ENCODE data around the gene CENPF. TPM values are rescaled to one million over a fixed set of nuclear protein-coding genes. Genes with fewer than 3 reads are reported as not detected.

CENPF gene
- polyA plus RNA-seq, 1 donor from 2014 or later, result 5.4 TPM

- H3K4me2 ChIP-seq (ENCODE audit: low read length), result no peak overlapping the region
- no peak overlapping the region for H3K4me3 ChIP-seq (ENCODE audit: low read length)
- H3K9ac ChIP-seq (ENCODE audit: low read length), result no peak overlapping the region
- H3K36me3 ChIP-seq (ENCODE audit: insufficient read depth, low read length), result no peaks in the 10 kb centered on the region
- H3K27ac ChIP-seq (ENCODE audit: low read length), result no peak overlapping the region
- no peak overlapping the region for H2AFZ ChIP-seq (ENCODE audit: low read depth, low read length)
- no peaks in the 10 kb centered on the region for H3K9me3 ChIP-seq (ENCODE audit: low read length)
- no peaks in the 10 kb centered on the region for H3K9me2 ChIP-seq (ENCODE audit: insufficient read depth, low read length)
- H3K79me2 ChIP-seq (replicated peaks; ENCODE audit: insufficient read depth, low read length), result no peaks in the 10 kb centered on the region
- H4K20me1 ChIP-seq (ENCODE audit: insufficient read depth), result no peaks in the 10 kb centered on the region
- no peak for TF ChIP-seq EZH2 (IDR thresholded peaks at IDR 0.05; ENCODE audit: borderline replicate concordance, insufficient read depth, low read length, poor library complexity, severe bottlenecking)
- no peak for TF ChIP-seq POLR2AphosphoS5 (IDR thresholded peaks at IDR 0.05)
- no peak for TF ChIP-seq REST (IDR thresholded peaks at IDR 0.05; ENCODE audit: borderline replicate concordance)
- no peak for TF ChIP-seq MXI1 (conservative IDR thresholded peaks at IDR 0.05; ENCODE audit: poor library complexity, severe bottlenecking)
- no peaks in the 10 kb centered on the region for H3F3A ChIP-seq (ENCODE audit: insufficient read depth, low read length, poor library complexity, severe bottlenecking)
- no peaks in the 10 kb centered on the region for H3K27me3 ChIP-seq (ENCODE audit: insufficient read depth, low read depth, low read length)
Measured at GRCh38 chr1:214617843-214618242, 14.8 kb downstream of the CENPF start.

- Histone ChIP-seq H4K20me1 (ENCODE audit: insufficient read depth) (no peaks in the 10 kb centered on the region), H3K4me3 (ENCODE audit: low read length) (no peak overlapping the region), H3K9me3 (ENCODE audit: low read length) (no peaks in the 10 kb centered on the region), H3K79me2 (replicated peaks; ENCODE audit: insufficient read depth, low read length) (no peaks in the 10 kb centered on the region), H3K9ac (ENCODE audit: low read length) (no peak overlapping the region), H2AFZ (ENCODE audit: low read depth, low read length) (no peak overlapping the region), H3K27ac (ENCODE audit: low read length) (no peak overlapping the region), H3F3A (ENCODE audit: insufficient read depth, low read length, poor library complexity, severe bottlenecking) (no peaks in the 10 kb centered on the region), H3K27me3 (ENCODE audit: insufficient read depth, low read depth, low read length) (no peaks in the 10 kb centered on the region), H3K4me2 (ENCODE audit: low read length) (no peak overlapping the region), H3K36me3 (ENCODE audit: insufficient read depth, low read length) (no peaks in the 10 kb centered on the region), H3K9me2 (ENCODE audit: insufficient read depth, low read length) (no peaks in the 10 kb centered on the region)
- TF ChIP-seq SMC3 (conservative IDR thresholded peaks at IDR 0.05; ENCODE audit: poor library complexity) (no peak), CTCF (IDR thresholded peaks at IDR 0.05; ENCODE audit: poor library complexity, severe bottlenecking) (no peak)
Measured at GRCh38 chr1:214621236-214621635, 18.2 kb downstream of the CENPF start.

- no peaks in the 10 kb centered on the region for H3K9me3 ChIP-seq (ENCODE audit: low read length)
- no peaks in the 10 kb centered on the region for H3K79me2 ChIP-seq (replicated peaks; ENCODE audit: insufficient read depth, low read length)
- no peaks in the 10 kb centered on the region for H3K27me3 ChIP-seq (ENCODE audit: insufficient read depth, low read depth, low read length)
- H3K36me3 ChIP-seq (ENCODE audit: insufficient read depth, low read length), result no peaks in the 10 kb centered on the region
- no peaks in the 10 kb centered on the region for H3K9me2 ChIP-seq (ENCODE audit: insufficient read depth, low read length)
- no peaks in the 10 kb centered on the region for H3F3A ChIP-seq (ENCODE audit: insufficient read depth, low read length, poor library complexity, severe bottlenecking)
- no peak overlapping the region for H3K4me2 ChIP-seq (ENCODE audit: low read length)
- H3K9ac ChIP-seq (ENCODE audit: low read length), result no peak overlapping the region
- H3K4me3 ChIP-seq (ENCODE audit: low read length), result no peak overlapping the region
- no peak overlapping the region for H3K27ac ChIP-seq (ENCODE audit: low read length)
- H4K20me1 ChIP-seq (ENCODE audit: insufficient read depth), result no peaks in the 10 kb centered on the region
- H2AFZ ChIP-seq (ENCODE audit: low read depth, low read length), result no peak overlapping the region
- TF ChIP-seq SMC3 (conservative IDR thresholded peaks at IDR 0.05; ENCODE audit: poor library complexity) (no peak), EZH2 (IDR thresholded peaks at IDR 0.05; ENCODE audit: borderline replicate concordance, insufficient read depth, low read length, poor library complexity, severe bottlenecking) (no peak)
Measured at GRCh38 chr1:214623430-214623829, 20.4 kb downstream of the CENPF start.

Measured in neural cell (in vitro differentiated cells).